ENCODE results near the gene ESPNL.

DNA sequence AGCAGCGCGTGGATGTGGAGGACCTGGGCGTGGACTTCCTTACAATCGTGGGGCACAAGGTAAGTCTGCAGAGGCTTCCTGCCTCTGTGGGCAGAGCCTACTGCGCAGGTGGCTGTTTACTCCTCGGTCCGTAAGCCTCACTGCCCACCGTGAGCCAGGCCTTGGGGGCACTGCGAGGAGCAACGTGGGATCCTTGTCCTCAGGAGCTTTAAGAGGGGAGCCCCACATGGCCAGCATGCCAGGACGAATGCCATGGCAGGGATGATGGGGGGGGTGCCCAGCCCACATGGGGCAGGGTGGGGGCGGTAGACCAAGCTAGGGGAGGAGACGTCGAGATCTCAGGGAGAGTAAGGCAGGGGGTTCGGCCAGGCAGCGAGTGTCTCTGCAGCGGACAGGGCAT lies 18.0 kb upstream of the ESPNL start:
- TF ChIP-seq, protein P1, sequence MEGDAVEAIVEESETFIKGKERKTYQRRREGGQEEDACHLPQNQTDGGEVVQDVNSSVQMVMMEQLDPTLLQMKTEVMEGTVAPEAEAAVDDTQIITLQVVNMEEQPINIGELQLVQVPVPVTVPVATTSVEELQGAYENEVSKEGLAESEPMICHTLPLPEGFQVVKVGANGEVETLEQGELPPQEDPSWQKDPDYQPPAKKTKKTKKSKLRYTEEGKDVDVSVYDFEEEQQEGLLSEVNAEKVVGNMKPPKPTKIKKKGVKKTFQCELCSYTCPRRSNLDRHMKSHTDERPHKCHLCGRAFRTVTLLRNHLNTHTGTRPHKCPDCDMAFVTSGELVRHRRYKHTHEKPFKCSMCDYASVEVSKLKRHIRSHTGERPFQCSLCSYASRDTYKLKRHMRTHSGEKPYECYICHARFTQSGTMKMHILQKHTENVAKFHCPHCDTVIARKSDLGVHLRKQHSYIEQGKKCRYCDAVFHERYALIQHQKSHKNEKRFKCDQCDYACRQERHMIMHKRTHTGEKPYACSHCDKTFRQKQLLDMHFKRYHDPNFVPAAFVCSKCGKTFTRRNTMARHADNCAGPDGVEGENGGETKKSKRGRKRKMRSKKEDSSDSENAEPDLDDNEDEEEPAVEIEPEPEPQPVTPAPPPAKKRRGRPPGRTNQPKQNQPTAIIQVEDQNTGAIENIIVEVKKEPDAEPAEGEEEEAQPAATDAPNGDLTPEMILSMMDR (IDR thresholded peaks at IDR 0.05; ENCODE audit: low read depth, low read length, poor library complexity, severe bottlenecking), result no peak
- TF ChIP-seq EZH2phosphoT487 (IDR thresholded peaks at IDR 0.05; ENCODE audit: borderline replicate concordance, low read length), result no peak

All from DOHH2 (cell line).